Uterus (tissue), 4 donors: Measurements from ENCODE around the gene MXRA8. TPM values are rescaled to one million over a fixed set of nuclear protein-coding genes. Genes with fewer than 3 reads are reported as not detected.

Experiments
- DNase-seq, 2 donors: peaks; one replicate each; pipeline ENCODE4 v3.0.0-alpha.2; 2019 to 2020
- H3K27ac ChIP-seq, 2 donors: fragments of 200-600 bp; sonication (generic); 1 replicate in 1 of 2; 2 replicates in 1 of 2; pipeline ENCODE4 v1.5.1; 2016 to 2018
- H3K27me3 ChIP-seq, 2 donors: fragments of 200-600 bp; sonication (generic); one replicate each; pipeline ENCODE4 v1.5.1; 2018 to 2019; ENCODE audit warnings: control low read depth in 1 of 2
- H3K36me3 ChIP-seq, 2 donors: fragments of 200-600 bp; sonication (generic); one replicate each; pipeline ENCODE4 v1.5.1; 2019; ENCODE audit warnings: control low read depth in 1 of 2
- H3K4me1 ChIP-seq, 2 donors: fragments of 200-600 bp; sonication (generic); one replicate each; pipeline ENCODE4 v1.5.1; 2018 to 2019; ENCODE audit warnings: control low read depth in 1 of 2
- H3K4me3 ChIP-seq, 2 donors: fragments of 200-600 bp; sonication (generic); 1 replicate in 1 of 2; 2 replicates in 1 of 2; pipeline ENCODE4 v1.5.1; 2018 to 2019; ENCODE audit warnings: mild to moderate bottlenecking in 1 of 2
- H3K9me3 ChIP-seq, 2 donors: fragments of 200-600 bp; sonication (generic); one replicate each; pipeline ENCODE4 v1.5.1; 2019; ENCODE audit warnings: control low read depth in 1 of 2
- CTCF ChIP-seq, 4 experiments: fragments of 200-600 bp in 2 of 4; fragments of 450-650 bp in 2 of 4; sonication (generic) in 2 of 4; IDR thresholded peaks; one replicate each; pipeline ENCODE4 v1.5.1; 2016 to 2019; ENCODE audit warnings: antibody characterized with exemption in 4 of 4, mild to moderate bottlenecking in 2 of 4, moderate library complexity in 1 of 4
- POLR2A ChIP-seq, 2 donors: fragments of 450-650 bp; IDR thresholded peaks; one replicate each; pipeline ENCODE4 v1.6.1; 2016; ENCODE audit warnings: antibody characterized with exemption in 2 of 2, mild to moderate bottlenecking in 1 of 2, moderate library complexity in 1 of 2
- intact Hi-C: fragments of 100-400 bp; cut with DNase I; formaldehyde crosslinking; loops from one replicate; pipeline ENCODE4 v1.15.1; 2023; ENCODE audit warnings: low total_unique reads
- total RNA-seq, 4 donors: library from RNA; depleted of rRNA in 3 of 4; stranded (reverse); fragments of >200 nt in 3 of 4; gene quantifications; one replicate each; pipeline versions ENCODE4 v1.1.0 to v1.2.4, GENCODE V29; 2014 to 2023
- donor health status: DM: yes; HTN: yes; CAD: no.

The MXRA8 gene
- total RNA-seq, result 100 to 1,000 TPM in 2 of 4 donors, 10 to 100 TPM in 2; 86.1 to 143 (median 117) TPM

- Histone ChIP-seq H3K4me3 (peak within 1 kb of the TSS; percentile 68 to 70), H3K36me3 (no peaks in the 10 kb centered on the region), H3K27ac (peak within 1 kb of the TSS; percentile 96), H3K4me1 (peaks cover 5 to 24% of the 10 kb centered on the region in 2 donors), H3K27me3 (no peaks in the 10 kb centered on the region), H3K9me3 (no peaks in the 10 kb centered on the region)
- peak; percentile 53 to 71 for TF ChIP-seq POLR2A (IDR thresholded peaks at IDR 0.05)
- no peak for TF ChIP-seq CTCF (IDR thresholded peaks at IDR 0.05)
- intact Hi-C loops, result loop anchor here (10.0 kb wide), 1 partner anchor 54 kb away; the partner anchor contains the start of genes ACAP3 and PUSL1
- DNase-seq, result peak; percentile 93
Observed at GRCh38 chr1:1358433-1359271, at the start of gene MXRA8. Gene MXRA8 (minus strand): TSS chr1:1358555. CDS start chr1:1358504, 51 bp downstream.

- no peak for TF ChIP-seq CTCF (IDR thresholded peaks at IDR 0.05)
- no peaks in the 10 kb centered on the region for H3K36me3 ChIP-seq
- peak overlapping the region; percentile 84 to 88 for H3K4me3 ChIP-seq
- intact Hi-C loops, result no loop called here
- peak overlapping the region; percentile 72 to 82 for H3K27ac ChIP-seq
- H3K4me1 ChIP-seq, result peaks cover 7 to 19% of the 10 kb centered on the region in 2 donors
- no peaks in the 10 kb centered on the region for H3K9me3 ChIP-seq
- H3K27me3 ChIP-seq, result no peaks in the 10 kb centered on the region
- DNase-seq, result no peak
Observed at GRCh38 chr1:1407636-1408318, 49.4 kb upstream of the MXRA8 start.

GRCh38 chr1:1406821-1407635, 48.7 kb upstream of the MXRA8 start, which contains the start of gene MRPL20:
Gene MRPL20 (minus strand): TSS chr1:1407293. CDS start chr1:1407217, 76 bp downstream.
- H3K4me1 ChIP-seq, result peaks cover 7 to 19% of the 10 kb centered on the region in 2 donors
- intact Hi-C loops, result no loop called here

More at GRCh38 chr1:1406821-1407635, 48.7 kb upstream of the MXRA8 start, which contains the start of gene MRPL20:
- peak within 1 kb of the TSS; percentile 84 to 88 for H3K4me3 ChIP-seq
- H3K36me3 ChIP-seq, result no peaks in the 10 kb centered on the region
- no peaks in the 10 kb centered on the region for H3K27me3 ChIP-seq
- H3K9me3 ChIP-seq, result no peaks in the 10 kb centered on the region
- peak; percentile 92 to 95 for DNase-seq
- peak within 1 kb of the TSS; percentile 72 to 82 for H3K27ac ChIP-seq
- TF ChIP-seq CTCF (IDR thresholded peaks at IDR 0.05) (peak in 1 of 4 experiments; percentile 35), POLR2A (IDR thresholded peaks at IDR 0.05) (peak; percentile 36 to 72)
